Gastroesophageal sphincter (tissue), 3 donors: ENCODE measurements around the gene CHST11.

Experiments used
- CTCF ChIP-seq, 4 experiments: fragments of 200-600 bp in 2 of 4; fragments of 450-650 bp in 2 of 4; sonication (generic) in 1 of 4; IDR thresholded peaks; one replicate each; pipeline ENCODE4 v1.5.1; 2017 to 2019; ENCODE audit warnings: antibody characterized with exemption in 4 of 4, mild to moderate bottlenecking in 2 of 4, moderate library complexity in 2 of 4
- EP300 ChIP-seq: sonication (generic); formaldehyde crosslinking; IDR thresholded peaks from one replicate; pipeline ENCODE4 v1.6.1; 2017; ENCODE audit warnings: antibody characterized with exemption, mild to moderate bottlenecking
- POLR2A ChIP-seq, 2 donors: fragments of 450-650 bp; IDR thresholded peaks; one replicate each; pipeline ENCODE4 v1.6.1; 2017; ENCODE audit warnings: antibody characterized with exemption in 2 of 2, mild to moderate bottlenecking in 2 of 2, moderate library complexity in 1 of 2
- POLR2AphosphoS5 ChIP-seq: sonication (generic); formaldehyde crosslinking; IDR thresholded peaks from one replicate; pipeline ENCODE4 v1.6.1; 2017; ENCODE audit warnings: antibody characterized with exemption

DNA sequence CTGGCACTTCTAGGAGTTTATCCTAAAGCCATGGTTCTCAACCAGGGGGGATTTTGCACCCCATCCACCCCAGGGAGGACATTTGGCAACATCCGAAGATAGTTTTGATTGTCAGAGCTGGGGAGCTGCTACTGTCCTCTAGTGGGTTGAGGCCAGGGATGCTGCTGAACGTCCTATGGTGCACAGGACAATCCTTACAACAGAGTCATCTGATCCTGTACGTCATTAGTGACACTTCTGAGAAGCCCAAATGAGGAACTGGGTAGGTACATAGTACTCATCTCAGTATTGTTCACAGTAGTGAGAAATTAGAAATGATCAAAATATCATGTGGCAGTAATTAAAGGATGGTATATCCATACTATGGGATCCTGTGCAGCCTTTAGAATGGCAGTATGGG, 185.1 kb downstream of the CHST11 start:
- no peak for TF ChIP-seq CTCF (IDR thresholded peaks at IDR 0.05)
- no peak for TF ChIP-seq POLR2AphosphoS5
- no peak for TF ChIP-seq EP300
- TF ChIP-seq POLR2A (IDR thresholded peaks at IDR 0.05), result no peak
